Jurkat, Clone E6-1 (cell line): Measurements from ENCODE around the gene PTPRR.

ENCODE experiments used
- DNase-seq: peaks from one replicate; pipeline ENCODE4 v3.0.0-alpha.2; 2011; ENCODE audit warnings: low read depth, low spot score
- H3K4me3 ChIP-seq: 2 replicates; pipeline ENCODE4 v1.5.1; 2011; ENCODE audit warnings: mild to moderate bottlenecking, low read length, control low read depth, moderate library complexity

Gene PTPRR

GRCh38 chr12:70598467-70599193, 321.9 kb downstream of the PTPRR start:
- DNase-seq, result no peak
- no peak overlapping the region for H3K4me3 ChIP-seq

GRCh38 chr12:70592664-70593063, 327.9 kb downstream of the PTPRR start:
- DNase-seq, result no peak
- no peak overlapping the region for H3K4me3 ChIP-seq

GRCh38 chr12:70590549-70591226, 329.9 kb downstream of the PTPRR start:
- no peak overlapping the region for H3K4me3 ChIP-seq
- no peak for DNase-seq

- peak; percentile 49 for DNase-seq
These were observed 330.5 kb downstream of the PTPRR start for GRCh38 chr12:70590051-70590450.

More at GRCh38 chr12:70590051-70590450, 330.5 kb downstream of the PTPRR start:
- H3K4me3 ChIP-seq, result no peak overlapping the region
